HEK293 (cell line): ENCODE measurements around the gene KRT8.

Experiments
- CTCF ChIA-PET: fragments of 350-600 bp; formaldehyde crosslinking; extraction: SDS; loops from one replicate; lab custom pipeline; 2021; ENCODE audit warnings: antibody characterized with exemption; lab: Yijun Ruan, JAX
- POLR2A ChIA-PET: fragments of 300-600 bp; formaldehyde crosslinking; extraction: SDS; loops from one replicate; lab custom pipeline; 2020; ENCODE audit warnings: antibody characterized with exemption, inconsistent platforms; lab: Yijun Ruan, JAX
- H3K27ac ChIP-seq: fragments of 200-500 bp; sonication (Bioruptor generic); 2 replicates; pipeline ENCODE4 v1.5.1; 2014; ENCODE audit warnings: low read depth, low read length, control low read depth, inconsistent platforms; ENCODE audit errors: extremely low read depth
- H3K36me3 ChIP-seq, 2 experiments: fragments of 200-500 bp in 1 of 2; sonication (Bioruptor generic) in 1 of 2; 1 replicate in 1 of 2; 2 replicates in 1 of 2; pipeline ENCODE4 v1.5.1; 2014 to 2017; ENCODE audit warnings: inconsistent platforms in 2 of 2, low read length in 2 of 2; ENCODE audit not compliant: control insufficient read depth in 2 of 2, insufficient read depth in 1 of 2
- H3K4me1 ChIP-seq: fragments of 200-500 bp; sonication (Bioruptor generic); 2 replicates; pipeline ENCODE4 v1.5.1; 2014; ENCODE audit warnings: mild to moderate bottlenecking, low read length, inconsistent platforms; ENCODE audit not compliant: control insufficient read depth, insufficient read depth
- H3K4me3 ChIP-seq: 2 replicates; pipeline ENCODE4 v1.5.1; 2011; ENCODE audit warnings: low read depth, mild to moderate bottlenecking, control low read depth, low read length, moderate library complexity
- H3K9me3 ChIP-seq: fragments of 200-500 bp; sonication (Bioruptor generic); 2 replicates; pipeline ENCODE4 v1.5.1; 2014; ENCODE audit warnings: low read depth, low read length, inconsistent platforms; ENCODE audit not compliant: control insufficient read depth, insufficient read depth
- BCL11A ChIP-seq: fragments of 450-650 bp; formaldehyde crosslinking; IDR thresholded peaks from 2 replicates; pipeline ENCODE4 v1.5.1; 2016; ENCODE audit warnings: low read depth, missing biosample characterization, missing genetic modification characterization
- HOXA7 ChIP-seq: sonication (generic); formaldehyde crosslinking; IDR thresholded peaks from 2 replicates; pipeline ENCODE4 v1.8.1; 2022; ENCODE audit warnings: missing genetic modification reagents, borderline replicate concordance
- KLF1 ChIP-seq: fragments of 450-650 bp; formaldehyde crosslinking; IDR thresholded peaks from 2 replicates; pipeline ENCODE4 v1.5.1; 2016; ENCODE audit warnings: missing biosample characterization, missing genetic modification characterization
- SETDB1 ChIP-seq: IDR thresholded peaks from one replicate; pipeline ENCODE4 v1.6.1; 2017; ENCODE audit warnings: mild to moderate bottlenecking, low read length, moderate library complexity, mixed read lengths; ENCODE audit not compliant: insufficient read length
- ZBTB11 ChIP-seq: fragments of 450-650 bp; formaldehyde crosslinking; conservative IDR thresholded peaks from 2 replicates; pipeline ENCODE4 v1.5.1; 2016; ENCODE audit warnings: low read depth, missing biosample characterization, missing genetic modification characterization
- ZBTB44 ChIP-seq: fragments of 450-650 bp; IDR thresholded peaks from 2 replicates; pipeline ENCODE4 v1.5.1; 2018; ENCODE audit warnings: missing biosample characterization, mild to moderate bottlenecking, missing genetic modification characterization
- ZNF16 ChIP-seq: fragments of 450-650 bp; formaldehyde crosslinking; IDR thresholded peaks from 2 replicates; pipeline ENCODE4 v1.5.1; 2016; ENCODE audit warnings: low read depth, missing biosample characterization, missing genetic modification characterization
- ZNF2 ChIP-seq: fragments of 450-650 bp; formaldehyde crosslinking; IDR thresholded peaks from 2 replicates; pipeline ENCODE4 v1.5.1; 2016; ENCODE audit warnings: missing biosample characterization, missing genetic modification characterization
- ZNF221 ChIP-seq: fragments of 450-650 bp; formaldehyde crosslinking; IDR thresholded peaks from 2 replicates; pipeline ENCODE4 v1.5.1; 2017; ENCODE audit warnings: missing biosample characterization, missing genetic modification characterization, borderline replicate concordance
- ZNF324 ChIP-seq: fragments of 450-650 bp; formaldehyde crosslinking; IDR thresholded peaks from 2 replicates; pipeline ENCODE4 v1.5.1; 2016; ENCODE audit warnings: missing biosample characterization, missing genetic modification characterization
- ZNF423 ChIP-seq: fragments of 450-650 bp; formaldehyde crosslinking; IDR thresholded peaks from 2 replicates; pipeline ENCODE4 v1.5.1; 2016; ENCODE audit warnings: missing biosample characterization, missing genetic modification characterization
- ZNF518A ChIP-seq: fragments of 450-650 bp; formaldehyde crosslinking; conservative IDR thresholded peaks from 2 replicates; pipeline ENCODE4 v1.5.1; 2016; ENCODE audit warnings: low read depth, missing biosample characterization, missing genetic modification characterization
- ZNF530 ChIP-seq: fragments of 450-650 bp; formaldehyde crosslinking; IDR thresholded peaks from 2 replicates; pipeline ENCODE4 v1.5.1; 2016; ENCODE audit warnings: low read depth, missing biosample characterization, missing genetic modification characterization
- ZNF626 ChIP-seq: fragments of 450-650 bp; sonication (Bioruptor Pico); formaldehyde crosslinking; IDR thresholded peaks from 2 replicates; pipeline ENCODE4 v1.5.1; 2018; ENCODE audit warnings: missing biosample characterization, missing genetic modification characterization, inconsistent platforms
- ZNF677 ChIP-seq: fragments of 450-650 bp; IDR thresholded peaks from 2 replicates; pipeline ENCODE4 v1.5.0; 2018; ENCODE audit warnings: missing biosample characterization, mild to moderate bottlenecking, missing genetic modification characterization, moderate library complexity
- ZNF837 ChIP-seq: fragments of 450-650 bp; formaldehyde crosslinking; IDR thresholded peaks from 2 replicates; pipeline ENCODE4 v1.5.1; 2016; ENCODE audit warnings: missing biosample characterization, missing genetic modification characterization
- ZSCAN23 ChIP-seq: fragments of 450-650 bp; formaldehyde crosslinking; IDR thresholded peaks from 2 replicates; pipeline ENCODE4 v1.5.1; 2016; ENCODE audit warnings: missing biosample characterization, missing genetic modification characterization
- ZSCAN30 ChIP-seq: fragments of 450-650 bp; IDR thresholded peaks from 2 replicates; pipeline ENCODE4 v1.5.1; 2018; ENCODE audit warnings: missing biosample characterization, mild to moderate bottlenecking, missing genetic modification characterization, moderate library complexity

The KRT8 gene

GRCh38 chr12:52947738-52948423 is 43.0 kb upstream of the KRT8 start:
- no peaks in the 10 kb centered on the region for H3K9me3 ChIP-seq
- CTCF ChIA-PET, result interaction anchor here (0.5 to 5.2 kb wide), 7 partner anchors 17 to 90 kb away, joined by 3 to 32 read pairs (median 3); partner anchors contain the start of gene KRT8
- no peak for TF ChIP-seq BCL11A
- no peak for TF ChIP-seq ZNF2
- no peak for TF ChIP-seq ZNF837 (tag by site-specific recombination)
- no peak for TF ChIP-seq ZSCAN30 (tag by site-specific recombination)
- TF ChIP-seq ZNF423 (tag by site-specific recombination), result no peak
- TF ChIP-seq ZNF324 (tag by site-specific recombination), result no peak
- TF ChIP-seq ZNF626, result no peak
- TF ChIP-seq ZNF530 (tag by site-specific recombination), result no peak
- no peak for TF ChIP-seq SETDB1
- TF ChIP-seq ZBTB44 (tag by site-specific recombination), result no peak
- no peak for TF ChIP-seq ZNF518A (tag by site-specific recombination)
- no peak for TF ChIP-seq ZSCAN23 (tag by site-specific recombination)
- no peak for TF ChIP-seq ZBTB11 (tag by site-specific recombination)
- TF ChIP-seq ZNF221, result no peak
- no peak for TF ChIP-seq HOXA7 (CRISPR knock-in tag)
- TF ChIP-seq ZNF16 (tag by site-specific recombination), result no peak
- no peak for TF ChIP-seq ZNF677 (tag by site-specific recombination)
- no peak for TF ChIP-seq KLF1 (tag by site-specific recombination)
- TF ChIP-seq, all 188 proteins: peak for 0
- no peak overlapping the region for H3K4me3 ChIP-seq
- H3K36me3 ChIP-seq, result peaks cover 0 to 29% of the 10 kb centered on the region in 2 experiments; a peak in 1 of 3 replicates
- peaks cover 7% of the 10 kb centered on the region; the same call in 1 of the 2 replicates for H3K4me1 ChIP-seq
- POLR2A ChIA-PET, result interaction anchor here (0.7 to 7.7 kb wide), 5 partner anchors 22 to 1106 kb away, joined by 8 to 202 read pairs (median 11); partner anchors contain the start of genes HOXC4 and KRT8
- no peak overlapping the region; the same call in 1 of the 2 replicates for H3K27ac ChIP-seq
